ENCODE results near the gene FSTL4. TPM values are rescaled to one million over a fixed set of nuclear protein-coding genes. Genes with fewer than 3 reads are reported as not detected.

FSTL4 gene
- total and polyA plus RNA-seq, 9 donors: 0.07 to 0.22 (median 0.15) TPM; not detected in 4

- WGBS, 3 donors: 56 to 64% (median 59%) methylated on average over 2 of the region's 2 CpGs
- H3K27me3 ChIP-seq: no peaks in the 10 kb centered on the region
- H3K36me3 ChIP-seq: no peaks in the 10 kb centered on the region
- intact Hi-C loops (cut with DNase I): no loop called here
- no peak for TF ChIP-seq POLR2A (IDR thresholded peaks at IDR 0.05)
- TF ChIP-seq, protein P1, sequence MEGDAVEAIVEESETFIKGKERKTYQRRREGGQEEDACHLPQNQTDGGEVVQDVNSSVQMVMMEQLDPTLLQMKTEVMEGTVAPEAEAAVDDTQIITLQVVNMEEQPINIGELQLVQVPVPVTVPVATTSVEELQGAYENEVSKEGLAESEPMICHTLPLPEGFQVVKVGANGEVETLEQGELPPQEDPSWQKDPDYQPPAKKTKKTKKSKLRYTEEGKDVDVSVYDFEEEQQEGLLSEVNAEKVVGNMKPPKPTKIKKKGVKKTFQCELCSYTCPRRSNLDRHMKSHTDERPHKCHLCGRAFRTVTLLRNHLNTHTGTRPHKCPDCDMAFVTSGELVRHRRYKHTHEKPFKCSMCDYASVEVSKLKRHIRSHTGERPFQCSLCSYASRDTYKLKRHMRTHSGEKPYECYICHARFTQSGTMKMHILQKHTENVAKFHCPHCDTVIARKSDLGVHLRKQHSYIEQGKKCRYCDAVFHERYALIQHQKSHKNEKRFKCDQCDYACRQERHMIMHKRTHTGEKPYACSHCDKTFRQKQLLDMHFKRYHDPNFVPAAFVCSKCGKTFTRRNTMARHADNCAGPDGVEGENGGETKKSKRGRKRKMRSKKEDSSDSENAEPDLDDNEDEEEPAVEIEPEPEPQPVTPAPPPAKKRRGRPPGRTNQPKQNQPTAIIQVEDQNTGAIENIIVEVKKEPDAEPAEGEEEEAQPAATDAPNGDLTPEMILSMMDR (IDR thresholded peaks at IDR 0.05): no peak
- no peak for TF ChIP-seq EP300 (IDR thresholded peaks at IDR 0.05)
- H3K4me1 ChIP-seq (ENCODE audit: insufficient read depth): no peaks in the 10 kb centered on the region
- DNase-seq: no peak
- H3K9me3 ChIP-seq: no peaks in the 10 kb centered on the region
- H3K4me3 ChIP-seq: no peak overlapping the region
- no peak overlapping the region for H3K27ac ChIP-seq
Measured at GRCh38 chr5:133164759-133165158, 447.6 kb downstream of the FSTL4 start.

DNA sequence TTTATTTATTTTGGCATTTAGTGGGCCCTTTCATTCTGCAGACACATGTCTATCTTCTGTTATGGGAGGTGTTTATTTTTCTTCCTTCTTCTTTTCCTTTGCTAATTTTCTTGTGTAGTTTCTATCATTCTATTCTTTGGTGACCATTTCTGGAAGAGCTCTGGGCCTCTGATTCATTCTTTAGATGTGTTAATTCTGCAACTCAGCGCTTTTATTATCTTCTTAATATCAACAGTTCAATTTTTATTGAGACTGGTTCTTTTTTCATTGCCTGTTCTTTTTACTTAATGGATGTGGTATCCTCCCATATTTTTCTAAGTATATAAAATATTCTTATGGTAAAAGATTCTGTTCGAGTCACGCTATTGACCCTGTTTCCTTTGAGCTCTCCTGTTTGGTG, 448.5 kb downstream of the FSTL4 start:
- H3K9me3 ChIP-seq: no peaks in the 10 kb centered on the region
- H3K4me3 ChIP-seq: no peak overlapping the region
- no peaks in the 10 kb centered on the region for H3K4me1 ChIP-seq (ENCODE audit: insufficient read depth)
- H3K27ac ChIP-seq: no peak overlapping the region
- no peak for TF ChIP-seq EP300 (IDR thresholded peaks at IDR 0.05)
- TF ChIP-seq, protein P1 (IDR thresholded peaks at IDR 0.05): no peak
- TF ChIP-seq POLR2A (IDR thresholded peaks at IDR 0.05): no peak
- no peaks in the 10 kb centered on the region for H3K27me3 ChIP-seq
- no peak for DNase-seq
- H3K36me3 ChIP-seq: no peaks in the 10 kb centered on the region
- intact Hi-C loops (cut with DNase I): no loop called here
- WGBS, 3 donors: 93 to 99% (median 94%) methylated on average over 3 of the region's 3 CpGs

GRCh38 chr5:133159543-133159942, 452.8 kb downstream of the FSTL4 start:
- intact Hi-C loops (cut with DNase I): no loop called here
- H3K27ac ChIP-seq: no peak overlapping the region
- no peak for DNase-seq
- H3K36me3 ChIP-seq: no peaks in the 10 kb centered on the region
- 38 to 54% (median 39%) methylated on average over 1 of the region's 1 CpG for WGBS, 3 donors
- no peaks in the 10 kb centered on the region for H3K4me1 ChIP-seq (ENCODE audit: insufficient read depth)
- no peaks in the 10 kb centered on the region for H3K9me3 ChIP-seq
- TF ChIP-seq POLR2A (IDR thresholded peaks at IDR 0.05) (no peak), EP300 (IDR thresholded peaks at IDR 0.05) (no peak)
- TF ChIP-seq, protein P1 (IDR thresholded peaks at IDR 0.05): no peak
- H3K27me3 ChIP-seq: no peaks in the 10 kb centered on the region
- H3K4me3 ChIP-seq: no peak overlapping the region

GRCh38 chr5:133155326-133155969, 456.9 kb downstream of the FSTL4 start:
- TF ChIP-seq POLR2A (IDR thresholded peaks at IDR 0.05): no peak
- TF ChIP-seq EP300 (IDR thresholded peaks at IDR 0.05): no peak
- TF ChIP-seq, protein P1 (IDR thresholded peaks at IDR 0.05): no peak
- intact Hi-C loops (cut with DNase I): no loop called here
- no peak for DNase-seq

More at GRCh38 chr5:133155326-133155969, 456.9 kb downstream of the FSTL4 start:
- H3K27me3 ChIP-seq: no peaks in the 10 kb centered on the region
- no peaks in the 10 kb centered on the region for H3K9me3 ChIP-seq
- H3K4me1 ChIP-seq (ENCODE audit: insufficient read depth): no peaks in the 10 kb centered on the region
- H3K27ac ChIP-seq: no peak overlapping the region
- 13 to 32% (median 29%) methylated on average over 4 of the region's 4 CpGs for WGBS, 3 donors
- no peak overlapping the region for H3K4me3 ChIP-seq
- no peaks in the 10 kb centered on the region for H3K36me3 ChIP-seq

All from ovary (tissue), 9 donors.